HG03354 (cell line): ENCODE data around the gene WNT9A.
"Not testable (repeated sequence)": the region's sequence is repeated elsewhere in the genome, so short reads cannot be mapped to it uniquely, and the experiment has no call there.

Experiments
- ATAC-seq: cut with Tn5 transposase; IDR thresholded peaks from one replicate; pipeline ENCODE4 v1.9.1; 2021; ENCODE audit warnings: mild to moderate bottlenecking; ENCODE audit not compliant: unreplicated experiment, poor library complexity, severe bottlenecking

WNT9A gene

DNA sequence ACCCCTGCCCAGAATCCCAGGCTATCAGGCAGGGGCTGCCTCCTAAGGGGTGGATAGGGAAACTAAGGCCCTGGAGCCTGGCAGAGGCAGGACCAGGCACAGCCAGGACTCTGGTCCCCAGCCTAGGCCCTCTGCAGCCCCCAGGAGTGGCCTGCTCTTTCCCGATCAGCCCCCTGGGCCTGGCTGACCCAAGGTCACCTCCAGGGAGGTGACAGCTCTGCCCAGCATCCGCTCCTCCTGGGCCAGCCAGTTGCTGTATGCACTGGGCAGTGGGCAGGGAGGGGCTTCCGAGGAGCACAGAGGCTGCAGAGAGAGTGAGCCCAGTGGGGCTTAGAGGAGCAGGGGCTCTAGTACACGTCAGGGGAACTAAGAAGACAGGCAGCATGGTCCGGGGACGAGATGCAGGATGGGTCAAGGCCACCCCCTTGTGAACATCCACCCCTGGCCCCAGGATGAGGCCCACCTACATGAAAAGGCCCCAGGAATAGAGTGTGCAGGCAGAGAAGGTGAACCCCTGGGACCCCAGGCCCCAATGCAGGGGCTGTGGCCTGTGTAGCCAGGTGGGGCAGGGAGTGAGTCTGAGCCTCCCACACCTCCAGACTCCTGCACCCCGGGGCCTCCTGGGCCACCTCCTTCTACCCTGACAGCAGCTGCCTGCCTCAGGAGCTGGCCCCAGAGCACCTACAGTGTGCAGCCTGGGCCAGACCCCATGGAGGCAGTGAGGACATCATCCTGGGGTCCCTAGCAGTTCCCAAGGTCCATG, 32.8 kb downstream of the WNT9A start:
- no peak for ATAC-seq

DNA sequence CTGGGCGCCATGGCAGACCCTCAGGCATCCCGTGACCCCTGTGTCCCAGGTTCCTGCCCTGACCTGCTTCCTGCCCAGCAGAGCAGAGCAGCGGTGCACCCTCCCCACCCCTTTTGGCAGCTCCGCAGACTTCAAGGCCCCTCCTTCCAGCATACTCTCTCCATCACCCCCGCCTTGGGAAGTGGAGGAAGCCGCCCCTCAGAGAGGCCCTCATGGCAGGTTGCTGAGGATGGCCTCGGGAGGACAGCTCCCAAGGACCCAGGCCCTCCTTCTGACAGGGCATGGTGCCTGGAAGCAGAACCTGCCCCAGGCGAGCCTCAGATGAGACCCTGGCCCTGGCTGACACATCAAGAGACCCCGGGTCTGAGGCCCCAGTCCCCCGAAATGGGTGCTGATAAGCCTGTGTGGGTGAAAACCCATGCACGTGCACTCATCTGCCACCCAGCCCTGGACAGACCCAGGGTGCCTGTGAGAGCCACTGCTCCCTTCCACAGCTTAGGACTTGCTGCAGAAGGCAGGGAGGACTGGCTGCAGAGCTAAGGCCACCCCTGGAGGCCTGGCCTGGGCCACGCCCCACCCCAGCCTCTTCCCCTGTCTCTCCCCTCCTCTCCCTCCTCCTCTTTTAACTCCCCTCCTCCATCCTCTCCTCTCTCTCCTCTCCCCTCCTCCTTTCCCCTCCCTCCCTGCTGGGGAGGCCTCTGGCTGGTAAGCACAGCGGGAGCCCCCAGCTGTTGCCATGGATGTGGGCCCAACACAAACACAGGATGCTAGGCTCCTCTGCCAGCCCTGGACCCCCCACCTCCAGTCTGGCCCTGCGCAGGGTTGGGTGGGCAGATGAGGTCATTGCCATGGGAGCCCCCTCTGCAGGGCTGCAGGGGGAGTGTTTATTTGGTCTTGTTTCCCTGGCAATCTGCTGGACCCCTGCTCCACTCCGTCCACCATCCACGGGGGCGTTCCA, 33.7 kb downstream of the WNT9A start:
- ATAC-seq: no peak

DNA sequence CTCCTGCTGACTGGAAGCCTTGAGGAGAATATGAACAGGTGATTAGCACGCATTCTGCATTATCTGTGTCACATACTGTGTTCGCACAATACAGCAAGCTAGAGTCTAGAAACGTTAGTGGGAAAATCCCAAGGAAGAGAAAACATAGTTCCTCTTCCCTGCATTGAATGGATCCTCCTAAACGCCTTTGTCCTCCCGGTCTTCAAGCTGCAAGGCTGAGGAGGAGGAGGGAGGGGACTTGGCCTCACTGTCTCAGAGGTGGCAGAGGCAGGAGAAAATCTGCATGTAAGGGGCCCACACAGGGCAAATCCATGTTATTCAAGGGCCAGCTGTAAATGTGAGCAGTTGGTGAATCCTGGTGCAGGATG, 34.4 kb downstream of the WNT9A start:
- no peak for ATAC-seq

DNA sequence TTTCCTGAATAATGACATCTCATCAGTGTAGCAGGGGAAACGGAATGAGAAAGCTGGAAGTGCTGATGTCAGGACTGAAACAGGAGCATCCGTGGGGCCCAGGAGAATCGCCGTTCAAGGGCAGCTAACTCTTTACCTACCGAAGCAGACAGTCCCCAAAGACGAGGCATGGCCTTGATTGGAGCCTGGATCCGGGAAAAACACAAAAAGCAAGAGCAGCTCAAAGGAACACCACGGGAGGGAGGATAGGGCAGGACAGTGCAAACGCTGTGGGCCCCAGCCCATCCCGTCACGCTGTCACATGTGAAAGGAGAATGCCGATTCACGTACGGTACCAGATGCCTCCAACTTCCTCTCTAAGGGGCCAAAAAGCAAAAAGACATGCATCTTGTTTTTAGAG, 34.9 kb downstream of the WNT9A start:
- no peak for ATAC-seq

DNA sequence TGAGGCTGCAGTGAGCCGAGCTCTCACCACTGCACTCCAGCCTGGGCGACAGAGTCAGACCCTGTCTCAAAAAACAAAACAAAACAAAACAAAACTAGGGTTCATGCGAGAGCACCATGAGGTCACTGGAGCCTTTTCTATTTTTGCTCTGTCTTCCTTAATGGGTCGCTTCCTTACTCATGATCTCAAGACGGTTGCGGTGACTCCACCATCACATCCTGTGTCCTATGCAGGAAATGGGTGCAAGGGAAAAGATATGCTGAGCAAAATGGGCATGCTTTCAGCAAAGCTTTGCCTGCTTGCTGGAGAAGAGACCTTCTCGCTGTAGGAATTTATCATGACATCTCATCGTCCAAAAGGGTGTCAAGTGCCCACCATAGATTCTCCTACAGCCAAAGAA, 36.4 kb downstream of the WNT9A start:
- ATAC-seq: no peak

DNA sequence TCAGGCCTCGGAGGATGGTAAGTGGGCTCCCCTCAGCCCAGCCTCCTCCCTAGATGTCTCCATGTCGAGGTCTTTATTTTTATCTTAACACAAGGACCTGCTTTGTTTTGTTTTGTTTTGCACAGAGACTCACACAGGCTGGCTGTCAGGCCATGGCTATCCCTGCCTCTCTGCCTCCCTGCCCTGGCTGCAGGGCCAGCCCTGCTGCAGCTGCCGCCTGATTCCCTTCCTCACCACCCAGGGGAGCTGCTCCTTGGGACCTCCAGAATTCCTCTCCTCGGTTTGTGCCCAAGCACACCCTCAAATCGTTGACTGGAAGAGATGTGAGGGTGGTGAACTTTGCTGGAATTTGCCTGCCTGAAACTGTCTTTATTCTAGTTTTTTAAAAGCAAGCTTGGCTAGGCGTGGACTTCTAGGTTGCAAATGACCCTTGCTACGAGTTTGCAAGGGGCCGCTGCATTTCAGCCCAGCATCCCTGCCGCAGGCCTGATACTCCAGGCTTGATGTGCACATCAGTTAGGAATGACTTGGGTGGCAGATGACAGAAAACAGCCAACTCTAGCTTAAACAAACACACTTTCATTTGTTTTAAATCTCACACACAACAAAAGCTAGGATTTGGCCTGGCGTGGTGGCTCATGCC, 37.1 kb downstream of the WNT9A start:
- ATAC-seq: no peak

DNA sequence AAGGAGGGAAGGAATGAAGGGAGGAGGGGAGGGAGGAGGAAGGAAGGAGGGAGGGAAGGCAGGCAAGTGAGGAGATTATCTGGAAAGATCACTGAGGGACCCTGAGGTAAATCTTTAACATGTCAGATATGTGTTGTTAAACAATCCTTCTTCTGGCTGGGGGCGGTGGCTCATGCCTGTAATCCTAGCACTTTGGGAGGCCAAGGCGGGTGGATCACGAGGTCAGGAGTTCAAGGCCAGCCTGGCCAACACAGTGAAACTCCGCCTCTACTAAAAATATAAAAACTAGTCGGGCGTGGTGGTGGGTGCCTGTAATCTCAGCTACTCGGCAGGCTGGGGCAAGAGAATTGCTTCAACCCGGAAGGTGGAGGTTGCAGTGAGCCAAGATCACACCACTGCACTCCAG, 37.8 kb downstream of the WNT9A start:
- ATAC-seq: not testable (repeated sequence)

DNA sequence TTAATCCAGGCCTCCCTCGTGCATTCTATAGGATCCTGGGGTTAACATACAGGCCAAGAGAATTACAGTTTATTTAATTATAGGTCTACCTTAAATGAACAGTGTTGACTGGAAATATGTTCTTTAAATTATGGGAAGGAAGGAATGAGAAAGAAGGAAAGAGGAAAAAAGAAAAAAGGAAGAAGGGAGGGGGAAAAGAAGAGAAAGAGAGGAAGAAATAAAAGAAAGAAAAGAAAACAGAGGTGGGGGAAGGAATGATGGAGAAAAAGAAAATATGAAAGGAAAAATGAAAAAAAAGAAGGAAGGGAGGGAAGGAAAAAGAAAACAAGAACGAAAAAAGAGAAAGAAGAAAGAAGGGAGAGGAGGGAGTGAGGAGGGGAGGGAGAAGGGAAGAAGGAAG, 38.5 kb downstream of the WNT9A start:
- no peak for ATAC-seq

DNA sequence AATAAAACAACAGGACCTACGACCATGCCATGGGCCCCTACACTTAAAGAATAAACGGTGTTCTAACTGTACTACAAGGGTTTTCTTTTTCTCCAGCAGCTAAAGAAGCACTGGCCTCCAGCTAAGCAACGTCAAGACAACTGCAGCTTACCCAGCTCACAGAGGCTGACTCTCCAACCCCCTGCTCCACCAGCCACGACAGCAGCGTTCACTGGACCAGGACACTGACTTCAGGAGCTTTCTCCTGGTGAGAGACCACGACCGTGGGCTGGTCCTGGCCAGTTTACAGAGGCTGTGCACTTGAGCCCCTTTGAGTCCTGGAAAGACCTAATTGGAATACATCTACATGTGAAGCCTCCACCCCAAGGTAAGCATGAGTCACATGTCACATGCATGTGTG, 39.4 kb downstream of the WNT9A start:
- no peak for ATAC-seq

DNA sequence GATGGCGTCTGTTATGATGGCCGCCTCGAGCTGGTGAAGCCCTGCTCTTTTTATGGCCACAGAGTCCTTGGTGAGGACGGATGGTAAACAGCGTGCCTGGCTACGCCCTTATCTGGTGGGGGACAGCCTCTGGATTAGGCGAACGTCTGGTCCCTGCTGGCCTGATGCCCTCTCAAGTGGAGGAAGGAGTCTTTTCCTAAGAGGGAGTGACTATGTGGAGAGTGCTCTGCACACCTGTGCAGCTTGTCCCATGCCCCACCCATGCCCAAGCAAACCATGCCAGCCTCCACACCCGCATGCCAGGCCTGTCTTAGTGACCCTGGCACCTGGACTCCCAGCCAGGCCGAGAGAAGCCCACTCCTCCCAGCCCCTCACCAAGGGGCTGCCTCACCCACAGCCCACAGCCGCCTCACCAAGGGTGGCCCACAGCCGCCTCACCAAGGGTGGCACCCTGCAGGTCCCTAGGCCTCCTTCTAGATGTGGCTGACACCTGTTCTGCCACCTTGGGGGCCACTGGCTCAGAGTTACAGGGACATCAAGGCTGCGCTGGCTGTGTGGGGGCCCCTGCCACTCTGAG, 40.2 kb downstream of the WNT9A start:
- ATAC-seq: no peak

DNA sequence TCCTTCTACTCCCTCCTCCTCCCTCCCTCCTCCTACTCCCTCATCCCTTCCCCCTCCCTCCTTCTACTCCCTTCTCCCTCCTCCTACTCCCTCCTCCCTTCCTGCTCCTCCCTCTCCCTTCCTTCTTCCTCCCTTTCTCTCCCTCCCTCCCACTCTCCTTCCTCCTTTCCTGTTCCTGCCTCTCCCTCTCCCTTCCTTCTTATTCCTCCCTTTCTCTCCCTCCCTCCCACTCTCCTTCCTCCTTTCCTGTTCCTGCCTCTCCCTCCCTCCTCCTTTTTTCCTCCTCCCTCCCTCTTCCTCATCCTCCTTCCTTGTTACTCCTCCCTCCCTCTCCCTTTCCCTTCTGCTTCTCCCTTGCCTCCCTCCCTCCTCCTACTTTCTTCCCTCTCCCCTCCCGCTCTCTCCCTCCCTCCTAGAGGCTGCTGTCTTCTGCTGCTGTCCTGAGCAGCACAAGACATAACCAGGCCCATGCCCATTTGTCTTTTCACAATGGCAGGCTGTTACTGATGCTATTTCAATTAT, 41.1 kb downstream of the WNT9A start:
- ATAC-seq: no peak

DNA sequence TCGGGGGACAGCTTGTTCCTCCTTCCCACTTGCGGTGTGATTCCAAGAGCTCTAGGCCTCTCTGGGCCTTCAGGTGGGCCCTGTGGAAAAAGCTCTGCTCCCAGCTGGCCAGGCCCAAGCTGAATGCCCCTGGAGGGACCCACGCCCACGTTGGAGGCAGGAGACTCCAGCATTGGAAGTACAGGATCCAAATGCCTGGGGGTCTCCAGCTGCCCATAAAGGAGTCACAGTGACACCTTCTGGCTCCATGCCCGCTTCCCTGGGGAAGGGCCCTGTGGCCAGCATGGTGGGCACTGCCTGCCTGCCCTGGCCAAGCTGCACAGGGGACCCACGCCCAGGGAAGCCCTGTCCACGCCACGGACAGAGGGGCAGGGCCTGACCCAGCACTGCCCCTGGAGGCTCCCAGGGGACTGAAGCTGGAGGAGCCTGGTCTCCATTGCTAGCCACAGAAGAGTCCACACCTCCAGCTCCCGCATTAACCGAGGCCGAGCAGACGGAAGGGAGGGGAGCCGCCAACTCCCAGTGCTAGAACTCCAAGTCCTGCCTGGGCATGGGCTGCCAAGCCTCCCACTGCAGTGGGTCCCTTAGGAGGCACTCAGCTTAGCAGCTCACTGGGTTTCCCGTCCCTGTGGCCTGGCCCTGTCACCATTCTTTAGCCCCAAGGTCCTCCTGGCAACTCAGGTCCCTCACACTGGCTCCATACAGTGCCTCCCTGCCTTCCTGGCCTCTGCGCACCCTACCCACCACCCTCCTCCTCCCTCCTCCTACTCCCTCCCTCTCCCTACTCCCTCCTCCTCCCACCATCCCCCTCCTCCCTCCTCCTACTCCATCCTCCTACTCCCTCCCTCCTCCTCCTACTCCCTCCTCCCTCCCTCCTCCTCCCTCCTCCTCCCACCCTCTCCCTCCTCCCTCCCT, 41.9 kb downstream of the WNT9A start:
- no peak for ATAC-seq

DNA sequence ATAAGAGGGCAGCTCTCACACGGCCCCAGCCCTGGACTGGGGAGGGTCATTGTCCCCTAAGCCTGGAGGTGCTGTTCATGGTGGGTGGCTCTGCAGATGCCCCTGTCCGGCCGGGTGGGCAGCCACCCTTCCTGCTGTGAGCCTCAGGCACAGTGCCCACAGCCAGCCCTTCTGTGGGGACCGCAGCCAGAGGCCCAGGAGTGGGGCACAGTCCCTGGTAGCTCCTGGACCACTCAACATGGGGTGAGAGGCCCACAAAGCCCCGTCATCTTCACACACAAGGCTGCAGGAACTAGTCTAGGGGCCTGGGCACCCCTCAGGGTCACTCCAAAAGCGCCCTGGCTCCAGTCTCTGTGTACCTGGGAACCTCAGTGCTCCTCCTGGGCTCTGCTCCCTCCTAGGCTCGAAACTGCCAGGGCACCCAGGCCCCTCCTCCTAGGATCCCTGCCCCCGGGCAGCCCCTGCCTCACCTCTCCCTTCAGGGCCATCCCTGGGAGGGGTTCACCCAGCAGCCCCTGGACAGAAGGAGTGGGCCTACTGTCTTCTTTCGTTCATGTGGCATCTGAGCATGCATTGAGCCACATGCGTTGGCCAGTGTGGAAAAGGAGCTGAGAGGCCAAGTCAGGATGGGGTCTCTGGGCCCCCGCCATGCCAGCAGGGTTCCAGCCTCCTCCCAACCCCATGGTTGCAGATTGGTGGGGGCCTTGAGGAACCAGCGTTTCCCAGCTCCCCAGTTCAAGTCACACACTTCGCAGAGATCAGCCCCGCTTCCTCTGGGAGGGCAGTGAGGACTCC, 43.0 kb downstream of the WNT9A start:
- ATAC-seq: no peak

DNA sequence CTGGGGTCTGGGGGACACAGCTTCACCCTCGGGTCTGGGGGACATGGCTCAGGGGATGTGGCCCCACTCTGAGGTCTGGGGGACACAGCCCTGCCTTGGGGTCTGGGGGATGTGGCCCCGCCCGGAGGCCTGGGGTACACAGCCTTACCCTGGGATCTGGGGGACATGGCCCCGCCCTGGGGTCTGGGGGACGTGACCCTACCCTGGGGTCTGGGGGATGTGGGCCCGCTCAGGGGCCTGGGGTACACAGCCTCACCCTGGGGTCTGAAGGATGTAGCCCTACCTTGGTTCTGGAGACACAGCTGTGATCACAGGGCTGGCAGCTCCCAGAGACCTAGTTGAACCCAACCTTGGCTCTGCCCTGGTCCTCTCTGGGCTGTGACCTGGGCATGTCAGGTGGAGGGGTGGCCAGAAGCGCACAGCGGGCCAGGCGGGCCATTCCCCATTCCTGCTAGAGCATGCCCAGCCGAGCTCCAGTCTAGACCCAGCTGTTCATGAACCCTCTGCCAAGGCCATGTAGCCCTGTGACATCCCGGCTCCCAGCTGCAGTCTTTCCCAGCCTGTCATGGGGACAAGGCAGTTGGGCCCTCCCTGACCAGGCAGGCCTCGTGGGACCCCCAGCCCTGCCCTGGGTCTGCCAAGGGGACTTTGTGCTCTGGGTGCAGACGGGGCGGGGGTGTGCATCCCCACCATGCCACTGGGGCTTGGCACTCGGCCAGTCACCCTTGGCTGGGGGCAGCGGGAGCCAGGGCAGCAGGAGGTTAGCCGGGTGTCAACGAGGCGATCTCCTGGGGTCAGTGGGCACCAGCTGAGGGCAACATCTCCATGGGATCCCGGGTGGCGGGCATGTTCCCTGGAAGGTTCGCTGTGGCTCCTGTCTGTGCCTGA, 43.9 kb downstream of the WNT9A start:
- no peak for ATAC-seq

DNA sequence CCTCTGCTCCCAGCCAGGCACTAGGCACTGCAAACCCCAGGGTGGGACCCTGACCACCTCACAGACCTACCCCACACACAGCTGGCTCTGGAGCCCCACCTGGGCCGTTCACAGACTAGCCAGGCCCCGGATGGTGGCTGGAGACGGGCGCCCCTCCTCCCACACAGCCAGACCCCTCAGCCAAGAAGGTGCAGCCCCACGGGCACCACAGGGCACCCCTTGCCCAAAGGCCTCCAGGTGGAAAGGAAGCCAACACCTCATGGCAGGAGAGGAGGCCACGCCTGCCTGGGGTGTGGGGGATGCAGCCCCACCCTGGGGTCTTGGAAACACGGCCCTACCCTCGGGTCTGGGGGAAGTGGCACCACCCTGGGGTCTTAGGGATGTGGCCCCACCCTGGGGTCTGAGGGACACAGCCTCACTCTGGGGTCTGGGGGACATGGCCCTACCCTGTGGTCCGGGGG, 44.6 kb downstream of the WNT9A start:
- no peak for ATAC-seq

DNA sequence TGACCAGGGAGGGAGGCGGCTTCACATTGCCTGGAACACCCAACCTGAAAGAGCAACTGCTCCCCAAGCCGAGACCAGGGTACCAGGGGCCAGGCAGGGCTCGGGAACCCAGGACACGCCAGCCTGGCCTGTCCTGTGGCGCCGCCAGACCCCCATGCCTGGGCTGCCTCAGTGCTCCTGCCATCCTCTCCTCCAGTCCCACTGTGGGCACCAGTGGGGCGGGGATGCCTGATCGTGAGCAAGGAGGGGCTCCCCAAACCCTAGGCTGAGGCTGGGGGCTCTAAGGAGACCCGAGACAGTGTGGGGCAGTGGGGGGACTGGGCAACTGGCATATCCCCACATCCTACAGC, 45.1 kb downstream of the WNT9A start:
- no peak for ATAC-seq

DNA sequence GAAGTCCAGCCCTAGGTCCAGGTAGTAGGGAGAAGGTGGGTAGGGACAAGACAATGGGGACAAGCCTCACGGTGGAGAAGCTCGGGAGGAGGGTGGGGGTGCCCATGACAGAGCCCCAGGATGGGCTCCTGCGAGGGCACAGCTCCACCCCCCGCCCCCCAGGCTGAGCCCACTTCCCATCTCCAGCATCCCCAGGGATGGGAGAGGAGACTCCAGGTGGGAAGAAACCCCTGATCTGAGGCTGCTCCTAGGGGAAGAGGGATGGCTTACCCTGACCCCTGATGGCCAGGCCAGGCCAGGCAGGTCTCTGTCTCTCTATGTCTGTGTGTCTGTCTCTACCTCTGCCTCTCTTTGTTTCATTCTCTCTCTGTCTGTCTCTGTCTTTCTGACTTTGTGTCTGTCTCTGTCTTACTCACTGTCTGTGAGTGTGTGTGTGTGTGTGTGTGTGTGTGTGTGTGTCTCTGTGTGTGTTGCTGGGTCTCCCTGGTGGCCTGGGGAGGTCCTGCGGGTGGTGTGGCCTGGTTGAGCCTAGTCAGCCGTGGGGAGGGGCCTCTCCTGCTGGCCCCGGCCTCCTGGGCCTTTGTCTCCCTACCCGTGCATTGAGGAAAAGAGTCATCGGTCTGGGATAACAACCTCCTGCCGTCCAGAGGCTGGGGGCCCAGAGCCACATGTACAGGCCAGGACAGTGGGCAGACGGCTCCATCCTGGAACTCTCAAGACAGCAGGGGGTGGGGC, 45.7 kb downstream of the WNT9A start:
- no peak for ATAC-seq
